ENCODE results near the gene HSDL2. TPM values are rescaled to one million over a fixed set of nuclear protein-coding genes. Genes with fewer than 3 reads are reported as not detected.

The HSDL2 gene
- total and polyA plus RNA-seq, 3 donors from 2014 or later: 23.0 to 36.0 (median 24.0) TPM

DNA sequence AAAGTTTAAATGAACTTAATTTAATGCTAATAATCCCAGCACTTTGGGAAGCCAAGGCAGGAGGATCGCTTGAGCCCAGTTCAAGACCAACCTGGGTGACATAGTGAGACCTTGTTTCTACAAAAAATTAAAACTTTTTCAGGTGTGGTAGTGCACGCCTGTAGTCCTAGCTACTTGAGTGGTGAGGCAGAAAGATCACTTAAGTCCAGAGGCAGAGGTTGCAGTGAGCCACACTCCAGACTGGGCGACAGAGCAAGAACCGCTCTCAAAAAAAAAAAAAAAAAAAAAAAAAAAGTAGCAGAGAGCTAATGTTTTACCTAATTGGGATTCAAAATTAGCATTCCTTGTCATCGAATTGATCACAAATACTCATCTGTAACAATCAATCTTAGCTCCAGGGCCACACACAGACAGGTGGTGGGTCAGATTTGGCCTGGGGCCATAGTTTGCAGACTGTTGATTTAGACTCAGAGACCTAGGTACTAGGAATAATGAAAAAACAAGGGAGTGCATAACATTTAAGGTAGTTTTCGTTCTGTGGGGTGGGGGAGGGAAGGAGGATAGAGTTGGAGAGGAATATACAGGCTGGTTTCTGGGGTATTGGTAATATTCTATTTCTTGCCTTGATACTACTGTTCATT is 21.4 kb downstream of the HSDL2 start:
- Histone ChIP-seq H3K4me3 (no peak overlapping the region), H3K27me3 (no peaks in the 10 kb centered on the region), H3K4me1 (no peaks in the 10 kb centered on the region), H3K9me3 (no peaks in the 10 kb centered on the region), H3K27ac (no peak overlapping the region), H3K36me3 (ENCODE audit: low read depth, missing control alignments) (no peaks in the 10 kb centered on the region)
- DNase-seq: no peak
- TF ChIP-seq, protein P1, sequence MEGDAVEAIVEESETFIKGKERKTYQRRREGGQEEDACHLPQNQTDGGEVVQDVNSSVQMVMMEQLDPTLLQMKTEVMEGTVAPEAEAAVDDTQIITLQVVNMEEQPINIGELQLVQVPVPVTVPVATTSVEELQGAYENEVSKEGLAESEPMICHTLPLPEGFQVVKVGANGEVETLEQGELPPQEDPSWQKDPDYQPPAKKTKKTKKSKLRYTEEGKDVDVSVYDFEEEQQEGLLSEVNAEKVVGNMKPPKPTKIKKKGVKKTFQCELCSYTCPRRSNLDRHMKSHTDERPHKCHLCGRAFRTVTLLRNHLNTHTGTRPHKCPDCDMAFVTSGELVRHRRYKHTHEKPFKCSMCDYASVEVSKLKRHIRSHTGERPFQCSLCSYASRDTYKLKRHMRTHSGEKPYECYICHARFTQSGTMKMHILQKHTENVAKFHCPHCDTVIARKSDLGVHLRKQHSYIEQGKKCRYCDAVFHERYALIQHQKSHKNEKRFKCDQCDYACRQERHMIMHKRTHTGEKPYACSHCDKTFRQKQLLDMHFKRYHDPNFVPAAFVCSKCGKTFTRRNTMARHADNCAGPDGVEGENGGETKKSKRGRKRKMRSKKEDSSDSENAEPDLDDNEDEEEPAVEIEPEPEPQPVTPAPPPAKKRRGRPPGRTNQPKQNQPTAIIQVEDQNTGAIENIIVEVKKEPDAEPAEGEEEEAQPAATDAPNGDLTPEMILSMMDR (IDR thresholded peaks at IDR 0.05): no peak
- no peak for TF ChIP-seq POLR2A (IDR thresholded peaks at IDR 0.05)
- intact Hi-C loops (cut with DNase I; ENCODE audit: low total_unique reads): no loop called here
- WGBS, 2 donors: 89 to 92% methylated on average over 6 of the region's 6 CpGs

DNA sequence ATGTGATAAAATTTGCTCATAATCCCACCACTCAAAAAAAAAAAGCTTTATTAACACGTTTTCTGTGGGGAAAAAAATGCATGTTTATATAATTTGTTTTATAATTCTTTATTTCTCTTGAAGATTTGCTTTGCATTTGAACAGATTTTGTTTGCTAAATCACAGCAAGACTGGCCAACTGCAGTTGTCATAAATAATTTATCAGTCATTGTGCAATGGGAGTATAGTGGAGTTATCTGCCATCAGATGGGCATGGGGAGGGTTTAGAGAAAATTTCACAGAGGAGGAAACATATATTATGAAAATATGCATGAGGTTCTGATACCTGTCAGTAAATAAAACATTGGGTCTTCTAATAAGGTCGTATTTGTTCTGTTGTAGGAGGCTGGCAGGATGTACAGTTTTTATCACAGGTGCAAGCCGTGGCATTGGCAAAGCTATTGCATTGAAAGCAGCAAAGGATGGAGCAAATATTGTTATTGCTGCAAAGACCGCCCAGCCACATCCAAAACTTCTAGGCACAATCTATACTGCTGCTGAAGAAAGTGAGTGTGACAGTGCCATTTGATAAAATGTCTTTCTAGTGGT is 23.8 kb downstream of the HSDL2 start:
- no peak for TF ChIP-seq POLR2A (IDR thresholded peaks at IDR 0.05)
- TF ChIP-seq, protein P1 (IDR thresholded peaks at IDR 0.05): no peak
- Histone ChIP-seq H3K36me3 (ENCODE audit: low read depth, missing control alignments) (no peaks in the 10 kb centered on the region), H3K4me3 (no peak overlapping the region), H3K4me1 (no peaks in the 10 kb centered on the region), H3K27ac (no peak overlapping the region), H3K27me3 (no peaks in the 10 kb centered on the region), H3K9me3 (no peaks in the 10 kb centered on the region)
- intact Hi-C loops (cut with DNase I; ENCODE audit: low total_unique reads): no loop called here
- DNase-seq: no peak
- 81 to 82% methylated on average over 4 of the region's 4 CpGs for WGBS, 2 donors

DNA sequence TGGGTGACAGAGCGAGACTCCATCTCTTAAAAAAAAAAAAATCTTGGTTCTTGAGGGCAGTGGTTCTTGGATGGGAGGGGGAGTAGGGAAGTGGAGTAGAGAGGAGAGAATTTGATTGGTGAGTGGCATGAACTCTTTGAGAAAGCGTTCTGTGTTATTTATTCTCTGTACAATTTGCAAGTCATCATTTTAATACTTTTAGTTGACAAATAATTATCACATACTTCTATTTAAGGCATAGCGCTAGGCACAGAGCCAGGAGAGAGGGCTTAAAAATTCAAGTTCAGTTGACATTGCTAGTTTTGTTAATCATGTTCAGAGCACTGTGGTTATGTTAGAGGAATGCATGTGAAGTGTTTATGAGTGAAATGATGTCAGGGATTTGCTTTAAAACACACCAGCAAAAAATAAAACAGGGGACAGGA is 24.6 kb downstream of the HSDL2 start:
- H3K9me3 ChIP-seq: no peaks in the 10 kb centered on the region
- TF ChIP-seq, protein P1 (IDR thresholded peaks at IDR 0.05): no peak
- no peak for TF ChIP-seq POLR2A (IDR thresholded peaks at IDR 0.05)
- no peaks in the 10 kb centered on the region for H3K36me3 ChIP-seq (ENCODE audit: low read depth, missing control alignments)
- intact Hi-C loops (cut with DNase I; ENCODE audit: low total_unique reads): no loop called here
- 81 to 85% methylated on average over 3 of the region's 3 CpGs for WGBS, 2 donors
- no peak overlapping the region for H3K27ac ChIP-seq
- no peaks in the 10 kb centered on the region for H3K4me1 ChIP-seq
- H3K4me3 ChIP-seq: no peak overlapping the region
- DNase-seq: no peak
- no peaks in the 10 kb centered on the region for H3K27me3 ChIP-seq

DNA sequence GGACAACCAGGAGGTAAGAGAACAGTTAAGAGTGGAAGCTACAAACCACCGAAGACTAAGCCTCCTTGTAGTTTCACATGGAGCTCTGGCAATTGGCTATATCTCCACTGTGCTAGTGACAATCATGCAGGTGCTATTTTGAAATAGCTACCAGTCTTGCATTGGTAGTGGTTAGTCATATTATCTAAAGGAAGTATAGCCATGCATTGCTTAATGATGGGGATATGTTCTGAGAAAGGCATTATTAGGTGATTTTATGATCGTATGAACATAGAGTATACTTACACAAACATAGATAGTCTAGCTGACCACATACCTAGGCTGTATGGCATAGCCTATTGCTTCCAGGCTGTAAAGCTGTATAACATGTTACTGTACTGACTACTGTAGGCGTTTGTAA is 28.4 kb downstream of the HSDL2 start:
- intact Hi-C loops (cut with DNase I; ENCODE audit: low total_unique reads): no loop called here
- Histone ChIP-seq H3K9me3 (no peaks in the 10 kb centered on the region), H3K36me3 (ENCODE audit: low read depth, missing control alignments) (no peaks in the 10 kb centered on the region), H3K27me3 (no peaks in the 10 kb centered on the region), H3K27ac (no peak overlapping the region), H3K4me3 (no peak overlapping the region), H3K4me1 (no peaks in the 10 kb centered on the region)
- DNase-seq: no peak
- 84 to 86% methylated on average over 3 of the region's 3 CpGs for WGBS, 2 donors
- TF ChIP-seq, protein P1 (IDR thresholded peaks at IDR 0.05): no peak
- no peak for TF ChIP-seq POLR2A (IDR thresholded peaks at IDR 0.05)

DNA sequence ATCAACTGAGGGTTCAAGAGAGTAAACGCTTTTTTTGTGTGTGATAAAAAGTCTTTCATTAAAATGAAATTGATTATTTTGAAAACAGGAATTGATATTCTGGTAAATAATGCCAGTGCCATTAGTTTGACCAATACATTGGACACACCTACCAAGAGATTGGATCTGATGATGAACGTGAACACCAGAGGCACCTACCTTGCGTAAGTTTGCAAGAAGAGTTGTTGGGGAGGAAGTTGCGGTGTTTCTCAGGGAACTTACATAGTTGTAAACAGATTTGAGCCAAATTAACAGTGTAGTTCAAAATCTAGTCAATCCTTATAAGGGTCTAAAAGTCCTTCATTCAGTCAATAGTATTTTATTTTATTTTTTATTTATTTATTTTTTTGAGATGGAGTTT is 28.9 kb downstream of the HSDL2 start:
- DNase-seq: no peak
- TF ChIP-seq POLR2A (IDR thresholded peaks at IDR 0.05): no peak
- TF ChIP-seq, protein P1 (IDR thresholded peaks at IDR 0.05): no peak
- no peaks in the 10 kb centered on the region for H3K36me3 ChIP-seq (ENCODE audit: low read depth, missing control alignments)

More for the DNA sequence above, 28.9 kb downstream of the HSDL2 start:
- Histone ChIP-seq H3K4me3 (no peak overlapping the region), H3K27ac (no peak overlapping the region), H3K4me1 (no peaks in the 10 kb centered on the region), H3K9me3 (no peaks in the 10 kb centered on the region), H3K27me3 (no peaks in the 10 kb centered on the region)
- 90 to 95% methylated on average over 4 of the region's 4 CpGs for WGBS, 2 donors
- intact Hi-C loops (cut with DNase I; ENCODE audit: low total_unique reads): no loop called here

Data from testis (tissue), 3 donors.